ENCODE data around the gene AFAP1L1. TPM values are rescaled to one million over a fixed set of nuclear protein-coding genes. Genes with fewer than 3 reads are reported as not detected.

AFAP1L1 gene
- total and polyA plus RNA-seq, 2 donors from 2014 or later: 4.8 to 14.8 TPM

GRCh38 chr5:149297340-149298025, 25.8 kb downstream of the AFAP1L1 start:
- FAIRE-seq (no peak), DNase-seq (no peak)
- Histone ChIP-seq H3K27me3 (ENCODE audit: control insufficient read depth, insufficient read depth, low read length) (no peaks in the 10 kb centered on the region), H3K27ac (ENCODE audit: low read depth in 2 of 2, low read length in 2 of 2) (no peak overlapping the region), H3K9ac (ENCODE audit: low read length in 3 of 3) (no peak overlapping the region), H3K9me3 (ENCODE audit: control insufficient read depth in 2 of 3, insufficient read depth in 1 of 3, low read length in 3 of 3) (no peaks in the 10 kb centered on the region), H3K36me3 (ENCODE audit: control insufficient read depth in 2 of 3, insufficient read depth in 3 of 3, low read length in 3 of 3) (no peaks in the 10 kb centered on the region), H3K4me3 (ENCODE audit: low read length in 3 of 3) (no peak overlapping the region), H3K4me1 (ENCODE audit: control insufficient read depth in 2 of 3, insufficient read depth in 2 of 3, low read depth in 1 of 3, low read length in 3 of 3) (peaks cover 0 to 15% (median 14%) of the 10 kb centered on the region in 3 donors)
- no peak for TF ChIP-seq CTCF (IDR thresholded peaks at IDR 0.05; ENCODE audit: borderline replicate concordance, extremely low read depth, insufficient read depth)
- intact Hi-C loops (cut with DNase I): no loop called here

- no peak for DNase-seq
- TF ChIP-seq CTCF (IDR thresholded peaks at IDR 0.05; ENCODE audit: borderline replicate concordance, extremely low read depth, insufficient read depth): no peak
- H3K9me3 ChIP-seq (ENCODE audit: control insufficient read depth in 2 of 3, insufficient read depth in 1 of 3, low read length in 3 of 3): no peaks in the 10 kb centered on the region
- no peak for FAIRE-seq
- no peaks in the 10 kb centered on the region for H3K36me3 ChIP-seq (ENCODE audit: control insufficient read depth in 2 of 3, insufficient read depth in 3 of 3, low read length in 3 of 3)
- no peaks in the 10 kb centered on the region for H3K27me3 ChIP-seq (ENCODE audit: control insufficient read depth, insufficient read depth, low read length)
- intact Hi-C loops (cut with DNase I): no loop called here
- H3K4me1 ChIP-seq (ENCODE audit: control insufficient read depth in 2 of 3, insufficient read depth in 2 of 3, low read depth in 1 of 3, low read length in 3 of 3): peaks cover 0 to 15% (median 14%) of the 10 kb centered on the region in 3 donors
- no peak overlapping the region for H3K9ac ChIP-seq (ENCODE audit: low read length in 3 of 3)
- H3K27ac ChIP-seq (ENCODE audit: low read depth in 2 of 2, low read length in 2 of 2): no peak overlapping the region
- no peak overlapping the region for H3K4me3 ChIP-seq (ENCODE audit: low read length in 3 of 3)
These were observed 26.5 kb downstream of the AFAP1L1 start for GRCh38 chr5:149298163-149298562.

- Histone ChIP-seq H3K9ac (ENCODE audit: low read length in 3 of 3) (no peak overlapping the region), H3K4me1 (ENCODE audit: control insufficient read depth in 2 of 3, insufficient read depth in 2 of 3, low read depth in 1 of 3, low read length in 3 of 3) (peaks cover 0 to 15% (median 14%) of the 10 kb centered on the region in 3 donors), H3K27ac (ENCODE audit: low read depth in 2 of 2, low read length in 2 of 2) (peak overlapping the region in 1 of 2 donors; percentile 40), H3K4me3 (ENCODE audit: low read length in 3 of 3) (no peak overlapping the region), H3K36me3 (ENCODE audit: control insufficient read depth in 2 of 3, insufficient read depth in 3 of 3, low read length in 3 of 3) (no peaks in the 10 kb centered on the region), H3K27me3 (ENCODE audit: control insufficient read depth, insufficient read depth, low read length) (no peaks in the 10 kb centered on the region), H3K9me3 (ENCODE audit: control insufficient read depth in 2 of 3, insufficient read depth in 1 of 3, low read length in 3 of 3) (no peaks in the 10 kb centered on the region)
- no peak for TF ChIP-seq CTCF (IDR thresholded peaks at IDR 0.05; ENCODE audit: borderline replicate concordance, extremely low read depth, insufficient read depth)
- DNase-seq (peak in 1 of 5 donors; percentile 54), FAIRE-seq (no peak)
- intact Hi-C loops (cut with DNase I): no loop called here
These were observed 27.3 kb downstream of the AFAP1L1 start for GRCh38 chr5:149298842-149299404.

Measured in kidney (tissue), 14 donors.